ENCODE data around the gene MRPL48.

MRPL48 gene

GRCh38 chr11:73804712-73805111 is 17.0 kb downstream of the MRPL48 start:
- no peaks in the 10 kb centered on the region for H3K27me3 ChIP-seq (replicated peaks)
- no peak overlapping the region for H3K27ac ChIP-seq
- H3K4me3 ChIP-seq (ENCODE audit: low read depth, low read length) = no peak overlapping the region
- in situ Hi-C loops (cut with HindIII; ENCODE audit: low pct_ligation_motif_present, low sequenced_read_pairs) = no loop called here
- no peak for TF ChIP-seq CTCF (IDR thresholded peaks at IDR 0.05; ENCODE audit: low read depth, low read length, missing control alignments)
- no peak for DNase-seq
- no peaks in the 10 kb centered on the region for H3K36me3 ChIP-seq (replicated peaks)

GRCh38 chr11:73808052-73808451 is 20.4 kb downstream of the MRPL48 start:
- TF ChIP-seq CTCF (IDR thresholded peaks at IDR 0.05; ENCODE audit: low read depth, low read length, missing control alignments) = no peak
- H3K27me3 ChIP-seq (replicated peaks) = no peaks in the 10 kb centered on the region
- in situ Hi-C loops (cut with HindIII; ENCODE audit: low pct_ligation_motif_present, low sequenced_read_pairs) = no loop called here
- DNase-seq = no peak
- no peak overlapping the region for H3K4me3 ChIP-seq (ENCODE audit: low read depth, low read length)
- no peak overlapping the region for H3K27ac ChIP-seq
- no peaks in the 10 kb centered on the region for H3K36me3 ChIP-seq (replicated peaks)

GRCh38 chr11:73810637-73811036 is 23.0 kb downstream of the MRPL48 start:
- TF ChIP-seq CTCF (IDR thresholded peaks at IDR 0.05; ENCODE audit: low read depth, low read length, missing control alignments) = no peak
- Histone ChIP-seq H3K27ac (no peak overlapping the region), H3K36me3 (replicated peaks) (no peaks in the 10 kb centered on the region), H3K27me3 (replicated peaks) (no peaks in the 10 kb centered on the region), H3K4me3 (ENCODE audit: low read depth, low read length) (no peak overlapping the region)
- DNase-seq = no peak
- in situ Hi-C loops (cut with HindIII; ENCODE audit: low pct_ligation_motif_present, low sequenced_read_pairs) = no loop called here

- H3K27ac ChIP-seq = no peak overlapping the region
- DNase-seq = no peak
- H3K27me3 ChIP-seq (replicated peaks) = no peaks in the 10 kb centered on the region
- in situ Hi-C loops (cut with HindIII; ENCODE audit: low pct_ligation_motif_present, low sequenced_read_pairs) = no loop called here
- H3K4me3 ChIP-seq (ENCODE audit: low read depth, low read length) = no peak overlapping the region
- no peaks in the 10 kb centered on the region for H3K36me3 ChIP-seq (replicated peaks)
- TF ChIP-seq CTCF (IDR thresholded peaks at IDR 0.05; ENCODE audit: low read depth, low read length, missing control alignments) = no peak
Measured at GRCh38 chr11:73812234-73812633, 24.6 kb downstream of the MRPL48 start.

GRCh38 chr11:73814812-73815211 is 27.1 kb downstream of the MRPL48 start:
- no peak overlapping the region for H3K27ac ChIP-seq
- no peak overlapping the region for H3K4me3 ChIP-seq (ENCODE audit: low read depth, low read length)
- no peak for TF ChIP-seq CTCF (IDR thresholded peaks at IDR 0.05; ENCODE audit: low read depth, low read length, missing control alignments)
- no peaks in the 10 kb centered on the region for H3K27me3 ChIP-seq (replicated peaks)
- no peak for DNase-seq
- H3K36me3 ChIP-seq (replicated peaks) = no peaks in the 10 kb centered on the region
- in situ Hi-C loops (cut with HindIII; ENCODE audit: low pct_ligation_motif_present, low sequenced_read_pairs) = no loop called here

- no peak for DNase-seq
- Histone ChIP-seq H3K27ac (no peak overlapping the region), H3K27me3 (replicated peaks) (no peaks in the 10 kb centered on the region), H3K4me3 (ENCODE audit: low read depth, low read length) (no peak overlapping the region), H3K36me3 (replicated peaks) (no peaks in the 10 kb centered on the region)
- TF ChIP-seq CTCF (IDR thresholded peaks at IDR 0.05; ENCODE audit: low read depth, low read length, missing control alignments) = no peak
- in situ Hi-C loops (cut with HindIII; ENCODE audit: low pct_ligation_motif_present, low sequenced_read_pairs) = no loop called here
Measured at GRCh38 chr11:73818846-73819245, 31.2 kb downstream of the MRPL48 start.

Measured in brain microvascular endothelial cell (primary cell).